Keratinocyte (primary cell): Measurements from ENCODE around the gene DNHD1. TPM values are rescaled to one million over a fixed set of nuclear protein-coding genes. Genes with fewer than 3 reads are reported as not detected.
A peak's percentile ranks its signal among the peaks of the same experiment; 100 is the strongest.
"Not testable (repeated sequence)": the region's sequence is repeated elsewhere in the genome, so short reads cannot be mapped to it uniquely, and the experiment has no call there.

ENCODE experiments used
- DNase-seq: peaks from one replicate; pipeline ENCODE4 v3.0.0-alpha.2; 2011; ENCODE audit warnings: low read depth, missing footprints, low spot score
- FAIRE-seq: peaks from 2 replicates; lab custom pipeline; 2011; peaks lifted over from hg19 to GRCh38; lab: Jason Lieb, UNC
- H2AFZ ChIP-seq: 2 replicates; pipeline ENCODE4 v1.6.0; 2012; ENCODE audit warnings: low read length, control low read depth, inconsistent platforms; ENCODE audit not compliant: control insufficient read depth
- H3K27ac ChIP-seq: 2 replicates; pipeline ENCODE4 v1.5.1; 2011; ENCODE audit warnings: low read length; ENCODE audit not compliant: control insufficient read depth, insufficient read depth
- H3K27me3 ChIP-seq: 3 replicates; pipeline ENCODE4 v1.6.0; 2011; ENCODE audit warnings: low read length; ENCODE audit not compliant: control insufficient read depth, insufficient read depth; ENCODE audit errors: extremely low read depth
- H3K36me3 ChIP-seq, 2 experiments: 2 replicates in 1 of 2; 3 replicates in 1 of 2; pipeline ENCODE4 v1.5.1; 2011; ENCODE audit warnings: low read length in 2 of 2, mild to moderate bottlenecking in 1 of 2; ENCODE audit not compliant: control insufficient read depth in 2 of 2, insufficient read depth in 2 of 2; ENCODE audit errors: extremely low read depth in 1 of 2
- H3K4me1 ChIP-seq: 3 replicates; pipeline ENCODE4 v1.5.1; 2011; ENCODE audit warnings: low read length; ENCODE audit not compliant: control insufficient read depth, insufficient read depth; ENCODE audit errors: extremely low read depth
- H3K4me2 ChIP-seq: 3 replicates; pipeline ENCODE4 v1.6.0; 2011; ENCODE audit warnings: low read depth, low read length; ENCODE audit not compliant: control insufficient read depth, insufficient read depth; ENCODE audit errors: extremely low read depth
- H3K4me3 ChIP-seq, 3 experiments: fragments of 200-600 bp in 1 of 3; sonication (generic) in 1 of 3; 2 replicates in 2 of 3; 3 replicates in 1 of 3; pipeline ENCODE4 v1.5.1; 2011 to 2016; ENCODE audit warnings: low read length in 3 of 3, mild to moderate bottlenecking in 3 of 3, control low read depth in 2 of 3, inconsistent platforms in 1 of 3, low read depth in 1 of 3, mixed read lengths in 1 of 3, mixed run types in 1 of 3, moderate library complexity in 1 of 3; ENCODE audit not compliant: control insufficient read depth in 2 of 3, insufficient read depth in 2 of 3; ENCODE audit errors: extremely low read depth in 1 of 3
- H3K79me2 ChIP-seq: 2 replicates; pipeline ENCODE4 v1.6.0; 2012; ENCODE audit warnings: low read length; ENCODE audit not compliant: control insufficient read depth, insufficient read depth
- H3K9ac ChIP-seq: 3 replicates; pipeline ENCODE4 v1.6.0; 2011; ENCODE audit warnings: low read length; ENCODE audit not compliant: control insufficient read depth, insufficient read depth; ENCODE audit errors: extremely low read depth
- H3K9me1 ChIP-seq: 3 replicates; pipeline ENCODE4 v1.6.0; 2011; ENCODE audit warnings: low read length; ENCODE audit not compliant: control insufficient read depth, insufficient read depth; ENCODE audit errors: extremely low read depth
- H3K9me3 ChIP-seq: 2 replicates; pipeline ENCODE4 v1.5.1; 2012; ENCODE audit warnings: low read depth, low read length; ENCODE audit not compliant: control insufficient read depth
- H4K20me1 ChIP-seq: 3 replicates; pipeline ENCODE4 v1.6.0; 2011; ENCODE audit warnings: low read length; ENCODE audit not compliant: control insufficient read depth, insufficient read depth; ENCODE audit errors: extremely low read depth
- EZH2 ChIP-seq: IDR thresholded peaks from one replicate; pipeline ENCODE4 v1.6.1; 2012; ENCODE audit warnings: inconsistent platforms, mild to moderate bottlenecking, low read length, moderate library complexity
- dilution Hi-C: fragments of 300-500 bp; cut with MboI; formaldehyde crosslinking; loops from one replicate; pipeline ENCODE4 v1.7.0; 2020; ENCODE audit warnings: low sequenced_read_pairs; ENCODE audit not compliant: extremely low pct_ligation_motif_present
- polyA plus RNA-seq, 5 experiments: library from polyadenylated mRNA; depleted of rRNA in 3 of 5; stranded (reverse) in 3 of 5; stranded (forward) in 1 of 5; unstranded in 1 of 5; fragments of >200 nt; gene quantifications; 1 replicate in 1 of 5; 2 replicates in 3 of 5; 3 replicates in 1 of 5; pipeline versions ENCODE4 v1.2.1 to v1.2.3, GENCODE V29; 2011 to 2012; ENCODE audit warnings: missing spikeins in 2 of 5, low read depth in 1 of 5, low replicate concordance in 1 of 5
- TF ChIP-seq, protein P1 (sequence below), 3 experiments: IDR thresholded peaks in 1 of 3; conservative IDR thresholded peaks in 1 of 3; optimal IDR thresholded peaks in 1 of 3; 2 replicates in 2 of 3; 3 replicates in 1 of 3; pipeline versions ENCODE3 to v1.5.1; 2011; ENCODE audit warnings: low read length in 3 of 3, mild to moderate bottlenecking in 3 of 3, moderate library complexity in 2 of 3, control low read depth in 1 of 3, inconsistent platforms in 1 of 3; ENCODE audit not compliant: insufficient read depth in 2 of 3; ENCODE audit errors: extremely low read depth in 1 of 3

DNHD1 gene
- polyA plus RNA-seq, 1 donor (not counting 4 experiments of a cell fraction or from before 2014, with no cell fraction given) = 2.9 TPM

GRCh38 chr11:6520265-6520664, 23.2 kb downstream of the DNHD1 start:
- Histone ChIP-seq H3K4me3 (no peak overlapping the region), H3K9me1 (no peaks in the 10 kb centered on the region), H3K4me2 (no peak overlapping the region), H4K20me1 (no peaks in the 10 kb centered on the region), H2AFZ (no peak overlapping the region), H3K4me1 (peaks cover 8% of the 10 kb centered on the region), H3K9me3 (no peaks in the 10 kb centered on the region), H3K27ac (no peak overlapping the region), H3K9ac (no peak overlapping the region), H3K79me2 (no peaks in the 10 kb centered on the region), H3K36me3 (no peaks in the 10 kb centered on the region), H3K27me3 (no peaks in the 10 kb centered on the region)
- TF ChIP-seq, protein P1, sequence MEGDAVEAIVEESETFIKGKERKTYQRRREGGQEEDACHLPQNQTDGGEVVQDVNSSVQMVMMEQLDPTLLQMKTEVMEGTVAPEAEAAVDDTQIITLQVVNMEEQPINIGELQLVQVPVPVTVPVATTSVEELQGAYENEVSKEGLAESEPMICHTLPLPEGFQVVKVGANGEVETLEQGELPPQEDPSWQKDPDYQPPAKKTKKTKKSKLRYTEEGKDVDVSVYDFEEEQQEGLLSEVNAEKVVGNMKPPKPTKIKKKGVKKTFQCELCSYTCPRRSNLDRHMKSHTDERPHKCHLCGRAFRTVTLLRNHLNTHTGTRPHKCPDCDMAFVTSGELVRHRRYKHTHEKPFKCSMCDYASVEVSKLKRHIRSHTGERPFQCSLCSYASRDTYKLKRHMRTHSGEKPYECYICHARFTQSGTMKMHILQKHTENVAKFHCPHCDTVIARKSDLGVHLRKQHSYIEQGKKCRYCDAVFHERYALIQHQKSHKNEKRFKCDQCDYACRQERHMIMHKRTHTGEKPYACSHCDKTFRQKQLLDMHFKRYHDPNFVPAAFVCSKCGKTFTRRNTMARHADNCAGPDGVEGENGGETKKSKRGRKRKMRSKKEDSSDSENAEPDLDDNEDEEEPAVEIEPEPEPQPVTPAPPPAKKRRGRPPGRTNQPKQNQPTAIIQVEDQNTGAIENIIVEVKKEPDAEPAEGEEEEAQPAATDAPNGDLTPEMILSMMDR (optimal IDR thresholded peaks at IDR 0.05 in 1 of 3, IDR thresholded peaks at IDR 0.05 in 1 of 3, conservative IDR thresholded peaks at IDR 0.05 in 1 of 3; ENCODE audit: extremely low read depth in 1 of 3, insufficient read depth in 2 of 3, low read length in 3 of 3) = no peak
- TF ChIP-seq EZH2 = no peak
- no peak for DNase-seq
- dilution Hi-C loops = no loop called here
- FAIRE-seq = no peak

- FAIRE-seq, H3K4me2 ChIP-seq: not testable (repeated sequence)
Observed at GRCh38 chr11:6521946-6522345, 24.9 kb downstream of the DNHD1 start.

DNA sequence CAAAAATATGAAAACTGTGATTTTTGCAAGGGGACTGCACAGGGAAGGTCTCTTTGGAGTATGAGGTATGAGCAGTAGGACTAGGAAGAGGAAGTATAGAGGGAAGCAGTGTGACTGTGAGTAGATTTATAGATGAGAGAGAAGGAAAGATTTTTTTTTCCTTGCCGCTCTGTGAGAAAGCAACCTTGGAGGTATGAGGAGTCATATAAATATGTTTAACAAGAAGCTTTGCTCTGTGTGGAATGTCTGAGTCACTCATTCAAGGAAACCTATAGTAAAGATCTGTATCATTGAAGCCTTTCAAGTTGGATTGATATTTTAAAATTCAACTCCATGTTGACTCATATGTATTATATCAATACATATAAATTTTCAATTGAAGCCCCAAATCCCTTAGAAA, 26.2 kb downstream of the DNHD1 start:
- DNase-seq = peak; percentile 45

More at GRCh38 chr11:6521946-6522345, 24.9 kb downstream of the DNHD1 start:
- H3K9ac ChIP-seq, H3K9me1 ChIP-seq, dilution Hi-C loops, H3K4me1 ChIP-seq, H3K27me3 ChIP-seq, H2AFZ ChIP-seq, H3K36me3 ChIP-seq, DNase-seq, H3K27ac ChIP-seq, H4K20me1 ChIP-seq, H3K79me2 ChIP-seq, H3K4me3 ChIP-seq, H3K9me3 ChIP-seq: not testable (repeated sequence)

More for the DNA sequence above, 26.2 kb downstream of the DNHD1 start:
- no peaks in the 10 kb centered on the region for H4K20me1 ChIP-seq
- no peaks in the 10 kb centered on the region for H3K79me2 ChIP-seq
- FAIRE-seq = no peak
- H2AFZ ChIP-seq = no peak overlapping the region
- no peak overlapping the region for H3K9ac ChIP-seq
- no peaks in the 10 kb centered on the region for H3K9me1 ChIP-seq
- dilution Hi-C loops = no loop called here
- no peak overlapping the region for H3K27ac ChIP-seq
- no peak overlapping the region for H3K4me2 ChIP-seq
- TF ChIP-seq, protein P1 (optimal IDR thresholded peaks at IDR 0.05 in 1 of 3, IDR thresholded peaks at IDR 0.05 in 1 of 3, conservative IDR thresholded peaks at IDR 0.05 in 1 of 3; ENCODE audit: extremely low read depth in 1 of 3, insufficient read depth in 2 of 3, low read length in 3 of 3) = no peak
- no peak for TF ChIP-seq EZH2
- H3K4me1 ChIP-seq = peaks cover 8% of the 10 kb centered on the region
- no peaks in the 10 kb centered on the region for H3K36me3 ChIP-seq
- no peak overlapping the region for H3K4me3 ChIP-seq
- no peaks in the 10 kb centered on the region for H3K9me3 ChIP-seq
- H3K27me3 ChIP-seq = no peaks in the 10 kb centered on the region
